Uterus (tissue), 2 donors: ENCODE results near the gene SGMS1.

Experiments used
- CTCF ChIP-seq, 4 experiments: fragments of 200-600 bp in 2 of 4; fragments of 450-650 bp in 2 of 4; sonication (generic) in 2 of 4; IDR thresholded peaks; one replicate each; pipeline ENCODE4 v1.5.1; 2016 to 2019; ENCODE audit warnings: antibody characterized with exemption in 4 of 4, mild to moderate bottlenecking in 2 of 4, moderate library complexity in 1 of 4
- POLR2A ChIP-seq, 2 donors: fragments of 450-650 bp; IDR thresholded peaks; one replicate each; pipeline ENCODE4 v1.6.1; 2016; ENCODE audit warnings: antibody characterized with exemption in 2 of 2, mild to moderate bottlenecking in 1 of 2, moderate library complexity in 1 of 2

DNA sequence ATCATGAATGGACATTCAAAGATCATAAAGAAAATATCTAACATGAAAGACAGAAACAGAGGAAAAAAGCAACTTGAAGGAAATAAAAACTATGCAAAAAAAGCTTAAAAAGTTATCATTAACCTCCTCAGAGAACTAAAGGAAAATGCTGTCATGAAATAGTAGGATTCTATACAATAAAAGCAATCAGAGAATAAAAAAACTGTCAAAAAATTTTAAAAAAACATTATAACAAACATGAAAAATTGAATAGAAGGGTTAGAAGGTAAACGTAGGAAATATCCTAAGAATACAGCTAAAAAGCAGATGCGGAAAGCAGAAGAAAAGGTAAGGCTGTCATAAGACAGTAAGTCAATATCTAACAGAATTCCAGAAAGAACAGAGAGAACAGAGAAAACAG is 44.8 kb downstream of the SGMS1 start:
- no peak for TF ChIP-seq CTCF (IDR thresholded peaks at IDR 0.05)
- TF ChIP-seq POLR2A (IDR thresholded peaks at IDR 0.05) = no peak
